GM19099 (cell line): ENCODE results near the gene MEI1.

Experiments used
- POLR2A ChIP-seq: IDR thresholded peaks from 3 replicates; pipeline ENCODE4 v1.6.1; 2011; ENCODE audit warnings: low read depth; ENCODE audit not compliant: insufficient read length; ENCODE audit errors: extremely low read depth

The MEI1 gene

GRCh38 chr22:41700108-41700364, 733 bp downstream of the MEI1 start:
- no peak for TF ChIP-seq POLR2A

- TF ChIP-seq POLR2A, result no peak
Measured at GRCh38 chr22:41702763-41703162, 3.5 kb downstream of the MEI1 start.

GRCh38 chr22:41709341-41709740, 10.0 kb downstream of the MEI1 start:
- TF ChIP-seq POLR2A, result no peak

DNA sequence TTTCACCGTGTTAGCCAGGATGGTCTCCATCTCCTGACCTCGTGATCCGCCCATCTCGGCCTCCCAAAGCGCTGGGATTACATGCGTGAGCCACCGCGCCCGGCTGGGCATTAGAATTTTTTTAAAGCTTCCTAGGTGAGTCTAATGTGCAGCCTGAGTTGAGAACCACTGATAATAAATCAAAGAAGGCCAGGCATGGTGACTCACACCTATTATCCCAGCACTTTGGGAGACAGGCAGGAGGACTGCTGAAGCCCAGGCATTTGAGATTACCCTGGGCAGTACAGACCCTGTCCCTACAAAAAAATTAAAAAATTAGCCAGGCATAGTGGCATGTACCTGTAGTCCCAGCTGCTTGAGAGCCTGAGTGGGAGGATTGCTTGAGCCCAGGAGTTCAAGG, 13.7 kb downstream of the MEI1 start:
- no peak for TF ChIP-seq POLR2A

DNA sequence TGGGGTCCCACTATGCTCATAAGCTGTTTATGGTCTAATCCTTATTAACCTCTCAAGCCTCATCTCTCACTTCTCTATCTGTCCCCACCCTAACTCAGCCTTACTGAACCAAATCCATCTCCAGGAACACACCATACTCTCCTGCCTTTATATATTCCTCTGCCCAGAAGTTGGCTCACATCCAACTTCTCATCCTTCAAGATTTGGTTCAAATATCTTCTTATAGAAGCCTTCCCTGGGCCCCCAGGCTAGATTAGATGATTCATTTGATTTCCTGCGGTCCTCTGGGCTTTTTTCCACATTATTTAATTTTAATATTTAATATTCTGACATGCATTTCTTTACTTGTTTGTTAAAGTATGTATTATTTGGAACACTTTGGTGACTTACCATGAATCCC, 23.2 kb downstream of the MEI1 start:
- no peak for TF ChIP-seq POLR2A

GRCh38 chr22:41725510-41726110, 26.3 kb downstream of the MEI1 start:
- TF ChIP-seq POLR2A, result no peak

- no peak for TF ChIP-seq POLR2A
Measured at GRCh38 chr22:41731609-41732008, 32.3 kb downstream of the MEI1 start.

DNA sequence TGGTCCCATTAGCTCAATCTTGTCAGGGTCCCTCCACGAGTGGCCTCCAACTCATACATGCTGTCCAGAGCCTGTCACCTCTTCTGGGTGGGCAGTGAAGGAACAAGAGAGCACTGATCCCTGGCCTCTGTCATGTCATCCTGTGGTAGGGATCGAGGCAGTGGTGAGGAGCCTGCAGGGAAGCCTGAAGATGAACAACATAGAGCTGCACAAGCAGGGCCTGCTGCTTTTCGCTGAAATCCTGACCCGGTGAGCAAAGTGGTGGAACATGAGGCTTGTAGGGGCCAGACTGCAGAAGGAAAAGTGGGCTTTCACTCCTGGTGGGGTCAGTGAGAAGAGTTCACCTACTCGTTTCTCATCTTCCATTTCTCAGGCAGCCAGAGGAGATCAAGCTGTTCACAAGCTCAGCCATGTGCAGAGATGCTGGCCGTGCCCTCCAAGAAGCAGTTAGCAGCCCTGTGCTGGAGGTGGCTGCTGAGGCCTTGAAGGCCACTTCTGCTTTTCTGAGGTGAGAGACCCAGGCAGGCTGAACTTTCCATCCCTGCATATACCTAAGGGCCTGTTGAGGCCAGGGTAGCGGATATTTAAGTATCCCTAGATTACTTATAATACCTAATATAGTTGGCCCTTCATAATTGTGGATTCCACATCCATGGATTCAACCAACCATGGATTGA, 32.9 kb downstream of the MEI1 start:
- no peak for TF ChIP-seq POLR2A

DNA sequence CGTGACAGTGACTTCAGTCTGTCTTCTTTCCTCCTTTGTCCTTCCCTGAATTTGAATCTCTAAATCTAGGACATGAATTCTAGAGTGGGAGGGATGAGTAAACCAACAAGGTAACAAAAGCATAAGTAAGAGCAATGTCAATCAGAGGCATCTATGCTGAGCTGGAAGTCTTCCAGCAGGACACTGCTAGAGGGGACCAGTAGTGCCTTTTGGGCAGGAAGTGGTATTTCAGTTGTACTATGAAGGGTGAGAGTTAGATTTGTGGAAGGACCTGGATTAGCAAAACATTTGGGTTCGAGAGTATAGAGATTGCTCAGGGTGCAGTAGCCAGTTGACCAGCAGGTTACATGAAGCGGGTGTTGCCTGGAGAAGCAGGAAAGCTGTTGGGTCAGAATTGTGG, 40.3 kb downstream of the MEI1 start:
- TF ChIP-seq POLR2A, result no peak

DNA sequence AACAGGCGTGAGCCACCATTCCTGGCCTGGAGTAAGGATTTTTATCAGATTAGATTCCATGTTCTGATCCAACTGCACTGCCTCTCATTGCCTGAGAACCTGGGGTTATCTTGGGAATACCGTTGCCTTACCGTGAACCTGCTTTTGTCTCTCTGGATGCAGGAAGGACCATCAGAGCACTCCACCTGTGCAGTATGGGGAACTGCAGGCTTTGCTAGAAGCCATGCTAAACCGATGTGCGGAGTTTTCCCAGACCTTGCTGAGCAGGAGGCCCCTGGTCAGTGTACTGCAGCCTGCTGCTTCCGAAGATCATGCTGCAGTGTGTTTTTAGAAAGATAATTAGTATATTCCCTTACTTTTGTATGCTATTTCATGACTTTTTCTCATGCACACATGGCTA, 43.6 kb downstream of the MEI1 start:
- no peak for TF ChIP-seq POLR2A

DNA sequence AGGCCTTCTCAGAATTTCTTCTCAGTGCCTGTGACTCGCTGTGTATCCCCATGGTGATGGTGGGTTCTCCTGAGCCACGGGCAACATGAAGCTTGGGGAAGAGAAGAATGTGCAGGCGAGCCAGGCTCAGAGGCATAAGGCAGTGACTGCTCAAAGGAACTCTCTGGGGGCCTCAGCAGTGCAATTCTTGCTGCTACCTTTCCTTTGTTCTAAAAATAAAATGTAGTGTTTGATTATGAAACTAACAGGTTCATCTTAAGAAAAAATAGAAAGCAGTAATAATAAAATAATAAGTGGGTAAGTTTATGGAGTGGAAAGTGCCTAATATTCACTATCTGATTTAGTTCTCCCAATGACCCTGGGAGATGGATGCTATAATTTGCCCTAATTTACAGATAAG, 46.7 kb downstream of the MEI1 start:
- TF ChIP-seq POLR2A, result no peak

DNA sequence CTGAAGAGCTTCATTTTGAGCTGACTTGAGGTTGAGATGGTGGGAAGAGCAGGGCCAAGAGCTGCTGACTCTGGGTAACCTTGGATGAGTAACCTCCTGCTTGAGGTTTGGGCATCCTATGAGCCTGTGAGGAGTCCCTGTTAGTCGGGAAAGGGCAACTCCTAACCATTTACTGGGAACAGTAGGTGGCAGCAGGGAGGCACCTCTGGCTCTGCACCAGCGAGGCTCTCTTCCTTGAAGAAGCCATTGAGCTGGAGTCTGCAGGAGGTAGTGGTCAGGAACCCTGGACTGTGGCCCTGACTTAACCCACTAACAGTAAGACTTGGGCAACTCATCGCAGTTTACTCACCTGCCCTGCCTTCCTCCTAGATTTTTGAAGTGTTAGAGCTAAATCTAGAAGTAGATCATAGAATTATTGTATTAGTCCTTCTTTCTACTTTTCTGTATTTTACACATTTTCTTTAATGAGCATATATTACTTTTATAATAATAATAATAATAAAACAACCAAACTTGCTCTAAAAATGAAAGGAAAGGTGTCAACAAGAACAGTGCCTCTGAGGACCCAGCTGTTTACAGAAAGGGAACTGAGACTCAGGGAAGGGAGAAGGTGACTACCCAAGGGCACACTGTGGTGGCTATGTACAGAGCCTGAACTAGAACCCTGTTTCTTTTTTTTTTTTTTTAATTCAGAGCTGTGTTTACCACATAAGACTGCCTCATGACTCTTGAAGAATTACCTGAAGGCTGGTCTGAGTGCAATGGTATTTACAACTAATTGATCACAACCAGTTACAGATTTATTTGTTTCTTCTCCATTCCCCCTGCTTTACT, 47.5 kb downstream of the MEI1 start:
- TF ChIP-seq POLR2A, result peak; percentile 31

GRCh38 chr22:41752011-41752970, 53.0 kb downstream of the MEI1 start:
- no peak for TF ChIP-seq POLR2A

GRCh38 chr22:41753984-41754383, 54.7 kb downstream of the MEI1 start:
- no peak for TF ChIP-seq POLR2A

- no peak for TF ChIP-seq POLR2A
Measured at GRCh38 chr22:41757502-41757901, 58.2 kb downstream of the MEI1 start.
